Activated T-cell treated with anti-CD3 and anti-CD28 coated beads, Interleukin-2, amount 50 U/mL, for 24 hours (primary cell): ENCODE measurements around the gene SNAI3.

Source experiments
- DNase-seq: peaks from one replicate; pipeline ENCODE4 v3.0.0-alpha.2; 2020
- H3K27ac Mint-ChIP-seq: 2 replicates; pipeline ENCODE4 v1.8.0; 2020; ENCODE audit warnings: mild to moderate bottlenecking, mixed read lengths
- H3K27me3 Mint-ChIP-seq: 2 replicates; pipeline ENCODE4 v1.8.0; 2020; ENCODE audit warnings: mixed read lengths
- H3K36me3 Mint-ChIP-seq: 2 replicates; pipeline ENCODE4 v1.8.0; 2020; ENCODE audit warnings: low read depth, mixed read lengths
- H3K4me1 Mint-ChIP-seq: 2 replicates; pipeline ENCODE4 v1.8.0; 2020; ENCODE audit warnings: low read depth, mixed read lengths
- H3K4me3 Mint-ChIP-seq: 2 replicates; pipeline ENCODE4 v1.8.0; 2020; ENCODE audit warnings: mild to moderate bottlenecking, moderate library complexity, mixed read lengths
- H3K9me3 Mint-ChIP-seq: 2 replicates; pipeline ENCODE4 v1.8.0; 2020; ENCODE audit warnings: mixed read lengths

Gene SNAI3

DNA sequence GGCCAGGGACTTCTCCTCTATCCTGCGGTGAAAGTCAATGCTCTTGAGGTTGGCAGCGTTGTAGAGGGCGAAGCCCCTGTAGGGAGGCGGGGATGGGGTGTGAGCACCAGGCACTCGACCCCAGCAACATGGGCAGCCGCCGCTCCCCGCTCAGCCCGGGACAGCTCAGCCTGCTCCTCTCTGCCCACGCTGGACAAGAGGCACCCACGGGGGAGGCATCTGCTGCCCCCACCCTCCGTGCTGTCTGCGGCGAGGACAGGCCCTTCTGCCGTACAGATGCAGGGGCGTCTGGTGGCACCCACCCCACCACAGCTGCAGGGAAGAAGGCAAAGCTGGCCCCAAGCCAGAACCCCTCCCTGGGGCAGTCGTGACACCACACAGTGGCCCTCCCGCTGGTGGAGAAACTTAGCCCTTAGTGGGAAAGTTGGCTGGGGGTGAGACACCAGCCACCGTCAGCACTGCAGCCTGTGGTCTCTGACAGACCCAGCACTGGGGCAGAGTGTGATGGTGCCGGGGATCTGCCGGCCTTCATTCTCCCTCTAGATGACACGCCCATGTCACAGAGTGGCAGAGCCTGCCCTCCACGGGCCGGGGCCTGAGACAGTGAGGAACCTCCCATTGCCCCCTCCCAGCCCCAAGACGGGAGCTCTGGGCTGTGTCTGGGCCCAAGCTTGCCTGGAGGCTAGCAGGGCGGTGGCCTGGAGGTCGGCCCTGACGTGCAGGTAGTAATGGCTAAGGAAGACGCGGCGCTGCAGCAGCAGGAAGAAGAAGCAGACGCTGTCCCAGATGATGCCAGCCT lies 39.5 kb upstream of the SNAI3 start:
- H3K27me3 Mint-ChIP-seq, result no peaks in the 10 kb centered on the region
- H3K4me1 Mint-ChIP-seq, result no peaks in the 10 kb centered on the region
- H3K4me3 Mint-ChIP-seq, result no peak overlapping the region
- no peaks in the 10 kb centered on the region for H3K9me3 Mint-ChIP-seq
- H3K27ac Mint-ChIP-seq, result no peak overlapping the region
- peaks cover 68% of the 10 kb centered on the region for H3K36me3 Mint-ChIP-seq
- DNase-seq, result no peak

DNA sequence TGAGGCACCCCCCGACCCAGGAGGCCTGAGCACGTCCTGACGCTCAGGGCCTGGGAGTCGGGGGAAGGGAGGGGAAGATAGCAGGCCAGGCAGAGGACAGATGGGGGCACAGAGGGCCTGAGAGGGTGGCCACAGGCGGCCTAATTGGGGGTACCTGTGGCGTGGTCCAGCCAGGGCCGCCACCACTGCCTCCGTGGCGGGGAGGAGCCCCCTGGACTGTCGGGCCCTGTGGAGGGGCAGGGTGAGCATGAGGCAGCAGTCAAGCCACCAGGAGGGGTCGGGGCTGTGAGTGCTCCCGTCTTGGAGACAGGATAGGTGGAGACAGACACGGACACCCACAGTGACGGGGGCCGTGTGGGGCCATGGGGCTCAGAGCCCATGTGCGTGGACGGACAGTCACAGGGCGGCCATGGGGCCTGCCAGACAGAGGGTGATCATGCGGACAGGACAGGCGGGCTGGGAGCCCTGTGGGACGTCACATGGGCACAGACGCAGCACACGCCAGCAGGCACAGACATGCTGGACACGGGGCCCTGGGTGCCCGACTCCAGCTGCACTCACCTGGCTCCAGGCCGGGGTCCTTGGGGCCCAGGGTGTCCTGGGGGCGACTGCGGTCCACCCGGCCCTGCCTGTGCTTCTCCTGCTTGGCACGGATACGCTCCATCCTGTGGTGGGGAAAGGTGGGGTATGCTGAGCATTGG lies 38.7 kb upstream of the SNAI3 start:
- H3K4me3 Mint-ChIP-seq, result no peak overlapping the region
- no peaks in the 10 kb centered on the region for H3K4me1 Mint-ChIP-seq
- peak overlapping the region; percentile 37 for H3K27ac Mint-ChIP-seq
- no peaks in the 10 kb centered on the region for H3K27me3 Mint-ChIP-seq
- no peaks in the 10 kb centered on the region for H3K9me3 Mint-ChIP-seq
- H3K36me3 Mint-ChIP-seq, result peaks cover 69% of the 10 kb centered on the region
- DNase-seq, result no peak

DNA sequence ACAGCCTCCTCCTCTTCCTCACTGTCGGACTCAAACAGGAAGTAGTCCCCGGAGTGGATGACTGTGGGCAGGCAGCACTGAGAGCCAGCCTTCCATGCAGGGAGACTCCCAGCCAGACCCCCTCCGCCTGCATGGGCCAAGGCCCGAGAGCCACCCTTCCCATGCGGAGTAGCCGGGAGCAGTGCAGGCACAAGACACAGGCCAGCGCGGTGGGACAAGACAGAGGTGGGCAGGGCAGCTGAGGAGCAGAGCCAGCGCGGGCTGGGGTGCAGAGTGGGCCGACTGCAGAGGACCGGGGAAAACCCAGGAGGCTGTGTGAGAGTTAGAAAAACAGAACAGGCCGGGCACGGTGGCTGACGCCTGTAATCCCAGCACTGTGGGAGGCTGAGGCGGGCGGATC lies 37.6 kb upstream of the SNAI3 start:
- H3K4me1 Mint-ChIP-seq, result no peaks in the 10 kb centered on the region
- H3K27me3 Mint-ChIP-seq, result no peaks in the 10 kb centered on the region
- H3K36me3 Mint-ChIP-seq, result peaks cover 77% of the 10 kb centered on the region
- DNase-seq, result no peak
- H3K4me3 Mint-ChIP-seq, result no peak overlapping the region
- no peak overlapping the region for H3K27ac Mint-ChIP-seq
- no peaks in the 10 kb centered on the region for H3K9me3 Mint-ChIP-seq

DNA sequence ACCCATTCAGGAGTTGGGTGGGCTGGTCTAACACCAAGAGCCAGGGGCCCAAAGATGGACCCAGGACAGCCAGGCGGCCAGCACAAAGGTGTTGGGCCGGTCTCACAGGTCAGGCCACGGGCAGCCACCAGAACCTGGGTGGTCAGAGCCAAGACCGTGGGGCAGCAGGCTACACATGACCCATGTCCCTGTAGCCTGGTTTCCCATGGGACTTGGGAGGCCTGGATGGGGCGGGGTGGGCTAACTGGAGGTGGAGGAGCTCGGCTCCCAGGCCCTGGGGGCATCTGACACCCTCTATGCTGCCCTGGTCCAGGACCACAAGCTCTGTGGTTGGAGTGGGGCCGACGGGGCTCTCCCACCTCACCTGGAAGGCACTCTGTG lies 37.2 kb upstream of the SNAI3 start:
- no peak overlapping the region for H3K27ac Mint-ChIP-seq

DNA sequence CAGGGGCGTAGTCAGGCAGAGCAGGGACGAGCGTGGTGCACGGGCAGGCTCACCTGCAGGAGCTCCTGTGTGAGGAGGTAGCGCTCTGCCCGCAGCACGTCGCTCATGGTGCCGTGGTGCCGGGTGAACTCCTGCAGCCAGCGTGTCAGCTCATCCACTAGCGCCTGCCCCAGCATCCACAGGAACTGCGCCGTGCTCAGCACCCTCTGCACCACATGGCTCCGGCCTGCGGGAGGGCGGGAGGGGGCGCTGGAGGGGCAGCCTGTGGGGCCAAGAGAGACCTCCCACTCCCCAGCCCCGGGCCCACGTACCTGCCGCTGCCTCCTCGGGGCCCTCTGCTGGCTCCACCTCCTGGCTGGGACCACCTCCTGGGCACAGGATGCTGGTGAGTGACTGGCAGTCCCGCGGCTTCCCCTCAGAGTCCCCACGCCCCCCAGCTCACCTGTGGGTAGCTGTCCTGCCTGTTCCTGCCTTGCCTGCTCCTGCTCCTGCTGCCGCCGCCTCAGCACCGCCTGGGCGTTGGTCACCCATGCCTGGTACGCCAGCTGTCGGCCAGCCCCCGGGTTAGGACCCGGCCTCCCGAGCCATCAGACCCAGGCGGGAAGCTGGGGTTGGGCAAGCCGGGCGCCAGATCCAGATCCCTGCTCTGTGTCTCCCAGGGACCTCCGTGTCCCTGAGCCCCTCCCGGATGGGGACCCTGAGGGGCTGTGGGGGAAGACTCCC lies 36.6 kb upstream of the SNAI3 start:
- DNase-seq, result no peak
- Mint-ChIP-seq H3K4me3 (no peak overlapping the region), H3K9me3 (no peaks in the 10 kb centered on the region), H3K36me3 (peaks cover 86% of the 10 kb centered on the region), H3K27ac (no peak overlapping the region), H3K27me3 (no peaks in the 10 kb centered on the region), H3K4me1 (no peaks in the 10 kb centered on the region)

More for the DNA sequence above, 37.2 kb upstream of the SNAI3 start:
- Mint-ChIP-seq H3K27me3 (no peaks in the 10 kb centered on the region), H3K4me1 (no peaks in the 10 kb centered on the region), H3K36me3 (peaks cover 81% of the 10 kb centered on the region), H3K9me3 (no peaks in the 10 kb centered on the region), H3K4me3 (no peak overlapping the region)
- no peak for DNase-seq

DNA sequence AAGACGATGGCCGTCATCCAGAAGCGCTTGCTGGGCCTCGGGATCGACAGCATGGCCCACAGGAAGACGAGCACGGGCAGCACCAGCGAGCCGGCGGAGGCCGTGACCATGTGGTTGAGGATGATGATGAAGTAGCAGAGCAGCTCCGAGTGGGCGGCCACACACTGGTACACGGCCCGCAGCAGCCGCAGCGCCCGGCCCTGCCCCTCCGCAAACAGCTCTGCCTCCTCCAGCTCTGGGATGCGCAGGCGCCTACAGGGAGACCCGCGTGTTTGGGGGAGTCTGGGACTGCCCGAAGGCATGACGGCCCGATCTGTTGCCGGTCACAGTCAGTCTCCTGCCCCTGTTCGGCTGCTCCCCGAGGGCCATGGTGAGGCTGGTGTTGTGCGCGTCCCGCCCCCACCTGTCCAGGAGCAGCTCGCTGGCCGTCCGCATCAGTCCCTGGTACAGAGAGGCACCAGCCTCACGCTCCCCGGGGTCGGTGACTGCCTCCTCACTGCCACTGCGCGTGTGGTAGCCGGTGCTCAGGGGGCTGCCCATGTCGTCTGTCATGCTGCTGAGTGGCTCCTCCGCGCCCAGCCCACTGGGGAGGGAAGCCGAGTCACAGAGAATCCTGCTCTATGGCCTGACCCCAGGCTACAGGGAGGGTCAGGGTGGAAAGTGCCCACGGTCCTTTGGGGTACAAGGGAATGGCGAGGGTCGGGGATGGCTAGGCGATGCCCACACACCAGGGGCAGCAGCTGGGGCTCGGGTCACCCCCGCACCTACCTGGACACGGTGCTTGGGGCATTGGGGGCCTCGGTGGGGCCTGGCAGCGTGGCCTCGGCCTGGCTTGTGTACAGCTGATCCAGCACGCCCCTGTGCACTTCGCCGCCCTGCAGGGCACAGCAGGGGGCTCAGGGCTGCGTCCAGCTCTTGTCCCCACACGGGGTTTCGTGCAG lies 35.8 kb upstream of the SNAI3 start:
- peak overlapping the region; percentile 71 for H3K27ac Mint-ChIP-seq
- H3K4me1 Mint-ChIP-seq, result no peaks in the 10 kb centered on the region
- peaks cover 87% of the 10 kb centered on the region for H3K36me3 Mint-ChIP-seq

DNA sequence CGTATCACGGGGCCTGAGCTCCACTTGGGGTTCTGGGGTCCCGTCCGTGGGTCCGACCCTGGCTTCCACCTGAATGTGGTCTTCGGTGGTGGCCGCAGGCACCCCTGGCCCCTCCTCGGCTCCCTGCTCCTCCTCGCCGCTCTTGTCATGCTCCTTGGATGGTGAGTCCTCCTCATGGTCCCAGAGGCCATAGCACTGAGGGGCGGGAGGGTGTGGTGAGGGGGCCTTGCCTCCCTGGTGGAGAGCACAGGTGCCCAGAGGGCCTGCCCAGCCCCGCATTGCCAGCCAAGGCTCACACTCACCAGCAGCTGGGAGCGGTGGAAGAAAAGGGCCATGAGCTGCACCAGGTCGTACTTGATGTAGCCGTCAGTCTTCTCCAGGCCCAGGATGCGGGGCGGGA lies 34.9 kb upstream of the SNAI3 start:
- H3K27me3 Mint-ChIP-seq, result no peaks in the 10 kb centered on the region
- H3K36me3 Mint-ChIP-seq, result peaks cover 90% of the 10 kb centered on the region
- DNase-seq, result no peak
- no peaks in the 10 kb centered on the region for H3K9me3 Mint-ChIP-seq
- H3K4me3 Mint-ChIP-seq, result no peak overlapping the region
- no peak overlapping the region for H3K27ac Mint-ChIP-seq
- H3K4me1 Mint-ChIP-seq, result no peaks in the 10 kb centered on the region

More for the DNA sequence above, 35.8 kb upstream of the SNAI3 start:
- no peak for DNase-seq
- Mint-ChIP-seq H3K27me3 (no peaks in the 10 kb centered on the region), H3K9me3 (no peaks in the 10 kb centered on the region), H3K4me3 (no peak overlapping the region)

DNA sequence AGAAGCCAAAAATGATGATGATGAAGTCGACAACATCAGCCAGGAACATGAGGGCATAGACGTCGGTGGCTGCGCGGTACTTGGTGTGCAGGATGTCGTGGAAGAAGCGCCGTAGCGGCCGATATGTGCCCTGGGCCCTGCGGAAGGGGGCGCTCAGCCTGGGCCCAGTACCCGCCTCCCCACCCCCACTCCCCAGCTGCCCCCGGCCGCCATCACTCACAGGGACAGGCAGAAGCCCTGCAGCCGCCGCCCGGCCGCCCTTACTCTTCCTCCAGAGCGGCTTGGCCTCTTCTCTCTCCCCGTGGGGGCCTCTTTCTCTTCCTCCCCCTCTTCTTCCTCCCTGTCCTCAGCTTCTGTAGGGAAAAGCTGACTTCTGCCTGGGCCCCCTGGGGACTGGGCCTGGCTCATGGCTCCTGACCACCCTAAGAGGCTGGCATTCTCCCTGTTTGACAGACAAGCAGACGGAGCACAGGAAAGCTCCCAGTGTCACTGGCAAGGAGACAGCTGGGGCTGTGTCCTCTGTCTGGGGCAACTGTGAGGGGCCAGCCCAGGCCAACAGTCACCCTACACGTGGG lies 34.2 kb upstream of the SNAI3 start:
- Mint-ChIP-seq H3K36me3 (peaks cover 91% of the 10 kb centered on the region), H3K9me3 (no peaks in the 10 kb centered on the region), H3K27me3 (no peaks in the 10 kb centered on the region), H3K27ac (peak overlapping the region; percentile 80), H3K4me3 (no peak overlapping the region), H3K4me1 (no peaks in the 10 kb centered on the region)
- no peak for DNase-seq

DNA sequence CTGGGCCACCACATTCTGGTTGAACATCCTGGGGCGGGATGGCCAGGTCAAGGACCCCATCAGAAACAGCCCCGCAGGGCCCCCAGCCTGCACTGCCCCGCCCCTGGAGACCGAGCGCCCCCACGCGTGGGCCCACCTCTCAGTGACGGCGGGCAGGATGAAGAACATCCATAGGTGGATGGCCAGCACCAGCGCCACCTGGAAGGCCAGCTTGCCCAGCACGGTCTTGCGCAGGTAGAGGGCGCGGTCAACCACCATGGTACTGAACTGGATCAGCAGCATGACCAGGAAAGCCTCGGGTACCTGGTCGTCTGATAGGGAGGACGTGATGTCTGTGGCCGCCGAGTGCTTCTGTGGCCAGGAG lies 33.6 kb upstream of the SNAI3 start:
- no peak for DNase-seq
- Mint-ChIP-seq H3K4me3 (no peak overlapping the region), H3K27ac (peak overlapping the region; percentile 71), H3K27me3 (no peaks in the 10 kb centered on the region), H3K36me3 (peaks cover 90% of the 10 kb centered on the region), H3K4me1 (no peaks in the 10 kb centered on the region), H3K9me3 (no peaks in the 10 kb centered on the region)

DNA sequence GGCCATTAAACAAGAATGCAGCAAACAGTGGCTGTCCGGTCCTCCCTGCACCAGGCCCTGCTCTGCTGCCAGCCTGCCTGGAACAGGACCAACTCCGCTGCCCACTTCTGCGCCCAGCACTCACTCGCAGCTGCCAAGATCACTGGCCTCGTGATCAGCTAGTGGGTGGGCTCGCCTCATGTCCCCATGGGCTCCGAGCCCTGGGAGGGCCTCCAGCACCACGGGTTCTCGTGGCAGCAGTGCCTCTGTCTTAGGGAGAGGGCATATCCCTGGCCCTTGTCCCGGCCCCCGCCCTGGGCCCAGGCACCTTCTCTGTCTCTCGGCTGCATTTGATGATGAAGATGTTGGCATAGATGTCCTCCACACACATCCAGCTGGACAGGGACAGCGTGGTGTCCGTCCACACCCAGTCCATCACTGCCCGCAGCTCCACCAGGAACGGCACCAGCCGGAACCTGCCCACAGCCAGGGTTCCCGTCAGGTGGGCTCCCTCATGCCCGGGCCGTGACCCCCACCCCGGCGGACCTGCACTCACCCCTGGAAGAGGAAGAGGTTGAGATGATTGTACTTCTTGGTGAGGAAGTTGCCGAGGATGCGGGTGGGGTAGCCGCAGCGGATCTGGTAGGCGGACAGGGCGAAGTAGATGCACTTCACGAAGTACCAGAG lies 33.1 kb upstream of the SNAI3 start:
- H3K27ac Mint-ChIP-seq, result peak overlapping the region; percentile 47
- peaks cover 90% of the 10 kb centered on the region for H3K36me3 Mint-ChIP-seq

DNA sequence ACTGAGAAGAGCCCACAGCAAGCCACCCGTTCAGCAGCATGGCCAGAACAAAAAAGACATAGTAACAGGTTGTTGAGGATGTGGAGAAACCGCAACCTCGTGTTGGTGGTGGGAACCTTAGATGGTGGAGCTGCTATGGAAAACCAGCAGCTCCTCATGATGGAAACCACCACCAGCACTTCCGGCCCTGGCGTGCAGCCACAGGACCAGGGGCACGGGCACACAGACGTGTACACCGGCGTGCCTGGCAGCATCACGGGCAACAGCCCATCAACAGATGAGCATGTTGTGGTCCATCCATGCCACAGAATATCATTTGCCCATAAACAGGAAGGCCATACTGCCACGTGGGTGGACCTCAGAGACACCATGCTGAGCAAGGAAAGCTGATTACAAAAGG lies 31.9 kb upstream of the SNAI3 start:
- no peak for DNase-seq
- Mint-ChIP-seq H3K27ac (peak overlapping the region; percentile 68), H3K27me3 (no peaks in the 10 kb centered on the region), H3K4me1 (no peaks in the 10 kb centered on the region), H3K4me3 (no peak overlapping the region), H3K9me3 (no peaks in the 10 kb centered on the region), H3K36me3 (peaks cover 88% of the 10 kb centered on the region)

More for the DNA sequence above, 33.1 kb upstream of the SNAI3 start:
- Mint-ChIP-seq H3K4me1 (no peaks in the 10 kb centered on the region), H3K27me3 (no peaks in the 10 kb centered on the region), H3K4me3 (no peak overlapping the region), H3K9me3 (no peaks in the 10 kb centered on the region)
- no peak for DNase-seq

DNA sequence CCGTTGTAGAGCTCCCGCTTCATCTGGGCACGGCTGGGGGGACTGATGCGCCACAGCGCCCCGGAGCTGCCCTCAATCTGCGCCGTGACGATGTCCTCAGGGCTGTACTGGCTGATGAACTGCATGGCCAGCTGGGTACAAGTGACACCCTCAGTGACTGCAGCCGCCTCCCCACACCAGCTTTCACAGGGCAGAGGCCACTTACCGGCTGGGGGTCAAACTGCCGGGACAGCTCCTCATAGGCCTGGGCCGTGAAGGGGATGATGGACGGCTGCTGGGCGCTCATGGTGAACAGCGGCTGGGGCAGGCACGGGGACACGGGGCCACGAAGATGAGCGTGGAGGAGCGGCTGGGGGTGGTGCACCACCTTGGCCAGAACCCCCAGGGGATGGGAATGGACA lies 30.3 kb upstream of the SNAI3 start:
- Mint-ChIP-seq H3K4me3 (no peak overlapping the region), H3K9me3 (no peaks in the 10 kb centered on the region), H3K36me3 (peaks cover 84% of the 10 kb centered on the region), H3K27me3 (no peaks in the 10 kb centered on the region), H3K27ac (no peak overlapping the region), H3K4me1 (peaks cover 4% of the 10 kb centered on the region)
- no peak for DNase-seq

DNA sequence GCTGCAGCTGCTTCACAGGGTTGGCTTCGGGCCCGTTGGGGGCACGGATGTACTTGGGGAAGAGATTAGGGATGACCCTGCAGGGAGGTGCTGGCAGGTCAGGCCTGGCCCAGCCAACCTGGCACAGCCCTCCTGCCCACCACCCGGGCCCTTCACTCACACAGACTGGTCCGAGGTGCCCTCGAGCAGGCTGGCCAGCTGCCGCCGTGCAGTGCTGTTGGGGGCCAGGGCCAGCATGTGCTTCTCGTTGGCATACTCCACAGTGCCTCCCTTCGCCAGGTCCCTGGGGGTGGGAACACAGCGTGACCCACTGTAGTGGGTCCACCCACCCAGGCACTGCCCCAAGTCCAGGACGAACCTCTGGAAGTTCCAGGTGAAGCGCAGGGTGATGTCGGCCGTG lies 29.9 kb upstream of the SNAI3 start:
- no peak for DNase-seq
- Mint-ChIP-seq H3K4me1 (peaks cover 7% of the 10 kb centered on the region), H3K9me3 (no peaks in the 10 kb centered on the region), H3K27ac (no peak overlapping the region), H3K4me3 (no peak overlapping the region), H3K27me3 (no peaks in the 10 kb centered on the region), H3K36me3 (peaks cover 85% of the 10 kb centered on the region)
